Superior temporal gyrus (tissue), 1 donor: Measurements from ENCODE around the gene SYT12.

ENCODE experiments used
- DNase-seq: peaks from one replicate; pipeline ENCODE4 v3.0.0-alpha.2; 2016; ENCODE audit errors: extremely low spot score

Gene SYT12

GRCh38 chr11:67027943-67028542, 5.1 kb downstream of the SYT12 start:
- DNase-seq: no peak

DNA sequence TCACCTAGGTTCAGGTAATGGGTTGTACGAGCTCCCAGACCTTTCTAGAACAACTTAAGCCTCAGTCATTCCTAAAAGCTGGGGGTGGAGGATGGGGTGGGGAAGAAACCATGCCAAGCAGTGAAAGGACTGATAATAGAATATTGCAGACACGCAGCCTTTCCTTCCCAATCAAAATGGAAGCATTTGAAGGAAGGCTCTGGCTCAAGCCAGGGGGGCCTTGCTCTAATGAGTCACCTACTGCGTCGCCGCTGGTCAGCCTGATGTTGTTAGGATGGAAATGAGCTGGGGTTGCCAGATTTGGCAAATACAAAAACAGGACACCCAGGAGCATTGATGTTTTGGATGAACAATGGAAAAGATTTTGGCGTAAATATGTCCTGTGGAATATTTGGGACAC, 6.2 kb downstream of the SYT12 start:
- DNase-seq: no peak

DNA sequence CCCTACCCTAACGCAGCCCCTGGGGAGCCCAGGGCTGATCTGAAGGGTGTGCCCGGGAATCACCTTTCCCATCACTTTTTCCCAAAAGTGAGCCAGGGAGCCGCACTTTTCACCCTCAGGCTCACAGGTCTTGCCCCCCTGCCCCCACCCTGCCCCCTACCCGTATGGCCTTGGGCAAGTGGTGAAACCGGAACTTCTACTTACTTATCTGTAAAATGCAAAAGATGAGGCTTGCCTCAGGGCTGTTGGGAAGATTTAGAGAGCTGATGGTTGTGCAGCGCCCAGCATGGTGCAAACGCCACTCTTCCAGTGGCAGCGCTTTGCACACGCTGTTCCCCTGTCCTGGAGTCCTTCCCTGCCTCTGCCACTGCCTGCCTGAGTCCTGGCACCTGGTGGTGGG, 8.0 kb downstream of the SYT12 start:
- DNase-seq: no peak

DNA sequence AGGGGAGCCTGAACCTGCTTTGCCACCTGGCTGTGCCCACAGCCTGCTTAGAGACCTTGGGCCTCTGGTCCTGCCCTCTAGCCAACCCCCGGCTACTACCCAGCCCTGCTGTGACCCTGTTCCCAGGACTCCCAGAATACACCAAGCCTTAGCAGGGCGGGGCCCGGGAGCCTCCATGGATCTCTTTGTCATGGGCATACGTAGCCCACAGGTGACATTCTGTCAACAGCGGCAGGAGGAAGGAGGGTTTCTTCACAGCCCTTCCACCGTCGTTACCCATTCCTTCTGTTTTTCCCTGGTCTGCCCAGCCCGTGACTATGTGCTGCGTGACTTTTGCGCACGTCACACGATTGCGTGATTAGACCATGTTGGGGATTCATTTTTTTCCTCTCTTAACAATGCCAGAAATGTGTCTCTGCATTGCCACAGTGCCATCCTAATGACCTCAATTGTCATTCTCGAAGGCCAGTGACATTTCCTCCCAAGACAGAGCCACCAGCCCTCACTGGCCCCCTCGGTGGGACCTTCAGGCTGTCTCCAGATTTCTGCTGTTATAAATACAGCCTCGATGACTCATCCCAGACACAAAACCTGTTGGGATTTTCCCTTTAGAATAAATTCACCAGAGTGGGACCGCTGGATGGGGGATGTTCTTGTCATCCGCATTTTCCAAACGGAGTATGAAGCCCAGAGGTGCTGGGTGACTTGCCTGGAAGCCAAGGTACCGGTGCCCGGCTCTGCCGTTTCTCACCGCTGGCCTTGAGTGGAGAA, 9.0 kb downstream of the SYT12 start:
- peak; percentile 57 for DNase-seq

- no peak for DNase-seq
These were observed 10.1 kb downstream of the SYT12 start for GRCh38 chr11:67032830-67033551.

DNA sequence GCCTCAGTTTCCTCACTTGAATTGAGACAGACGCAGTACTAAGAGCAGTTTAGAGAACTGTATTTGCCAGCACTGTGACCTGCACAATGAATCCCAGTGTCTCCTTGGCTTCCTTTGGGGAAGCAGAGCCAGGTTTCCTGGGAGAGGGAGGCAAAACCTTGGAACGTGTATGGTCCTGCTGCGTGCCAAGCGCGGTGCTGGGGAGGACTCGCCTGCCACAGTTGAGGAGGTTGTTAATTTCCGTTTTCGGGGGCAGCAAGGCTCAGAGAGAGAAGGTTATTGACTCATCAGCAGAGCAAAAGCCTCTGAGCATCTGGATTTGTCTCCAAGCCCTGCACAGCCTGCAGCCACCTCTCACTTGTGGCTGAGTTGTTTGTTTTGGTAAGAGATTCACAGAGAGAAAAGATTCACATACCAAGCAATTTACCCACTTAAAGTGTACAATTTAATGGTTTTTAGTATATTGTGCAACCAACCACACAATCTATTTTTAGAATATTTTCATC, 10.8 kb downstream of the SYT12 start:
- DNase-seq: peak; percentile 41

DNA sequence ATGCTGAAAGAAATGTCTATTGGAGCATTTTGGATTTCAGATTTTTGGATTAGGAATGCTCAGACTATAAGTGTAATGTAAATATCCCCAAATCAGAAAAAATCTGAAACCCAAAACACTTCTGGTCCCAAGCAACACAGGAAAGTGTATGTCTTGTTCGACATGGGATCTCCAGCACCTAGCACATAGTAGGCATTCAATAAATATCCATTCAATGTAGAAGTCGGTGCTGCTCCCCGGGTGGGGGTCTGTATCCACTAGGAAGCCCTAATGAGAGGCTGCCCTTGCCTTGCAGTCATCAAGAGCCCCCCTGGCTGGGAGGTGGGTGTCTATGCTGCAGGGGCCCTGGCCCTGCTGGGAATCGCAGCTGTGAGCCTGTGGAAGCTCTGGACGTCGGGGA, 11.4 kb downstream of the SYT12 start:
- DNase-seq: no peak

DNA sequence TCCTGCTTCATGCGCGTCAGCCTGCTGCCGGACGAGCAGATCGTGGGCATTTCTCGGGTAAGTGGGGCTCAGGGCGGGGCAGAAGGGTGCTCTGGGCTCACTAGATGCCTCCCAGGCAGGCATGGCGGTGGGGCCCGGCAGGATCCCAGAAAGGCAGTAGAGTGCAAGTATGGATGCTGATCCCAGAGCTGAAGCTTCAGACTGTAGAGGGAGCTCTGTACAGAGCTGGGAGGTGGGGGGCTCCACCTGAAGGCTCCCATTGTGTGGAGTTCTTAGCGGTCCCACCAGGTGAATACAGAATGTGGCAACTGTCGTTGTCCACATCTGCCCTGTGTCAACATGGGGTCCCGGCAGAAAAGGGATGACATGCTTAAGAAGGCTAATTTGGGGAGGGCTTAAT, 17.2 kb downstream of the SYT12 start:
- DNase-seq: no peak

- DNase-seq: no peak
These were observed 18.7 kb downstream of the SYT12 start for GRCh38 chr11:67041602-67042001.

- DNase-seq: no peak
These were observed 20.8 kb downstream of the SYT12 start for GRCh38 chr11:67043572-67044349.

GRCh38 chr11:67044496-67044895, 21.6 kb downstream of the SYT12 start:
- no peak for DNase-seq

- no peak for DNase-seq
These were observed 22.4 kb downstream of the SYT12 start for GRCh38 chr11:67045314-67045713.

GRCh38 chr11:67048515-67049130, 25.7 kb downstream of the SYT12 start:
- DNase-seq: no peak

DNA sequence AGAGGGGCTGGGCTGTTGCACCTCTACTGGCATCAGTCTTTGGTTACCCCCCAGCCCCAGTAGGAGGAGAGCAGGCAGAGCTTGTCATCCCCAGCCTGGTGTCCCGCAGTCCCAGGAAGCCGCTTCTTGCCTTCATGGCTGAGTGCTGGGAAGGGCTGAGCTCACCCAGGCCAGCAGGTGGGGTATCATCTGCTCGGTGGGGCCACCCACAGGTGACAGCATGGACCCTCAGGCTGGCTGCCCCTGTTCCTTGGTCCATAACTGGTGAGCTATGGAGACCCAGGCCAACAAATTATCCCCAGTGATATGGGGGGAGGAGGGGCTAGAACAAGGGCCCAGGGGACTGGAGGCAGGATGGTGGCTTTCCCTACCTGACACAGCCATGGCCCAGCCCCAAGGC, 27.2 kb downstream of the SYT12 start:
- DNase-seq: no peak

GRCh38 chr11:67051180-67051893, 28.4 kb downstream of the SYT12 start:
- DNase-seq: no peak

- DNase-seq: no peak
These were observed 29.1 kb downstream of the SYT12 start for GRCh38 chr11:67051945-67052488.

- no peak for DNase-seq
These were observed 30.0 kb downstream of the SYT12 start for GRCh38 chr11:67052891-67053290.

DNA sequence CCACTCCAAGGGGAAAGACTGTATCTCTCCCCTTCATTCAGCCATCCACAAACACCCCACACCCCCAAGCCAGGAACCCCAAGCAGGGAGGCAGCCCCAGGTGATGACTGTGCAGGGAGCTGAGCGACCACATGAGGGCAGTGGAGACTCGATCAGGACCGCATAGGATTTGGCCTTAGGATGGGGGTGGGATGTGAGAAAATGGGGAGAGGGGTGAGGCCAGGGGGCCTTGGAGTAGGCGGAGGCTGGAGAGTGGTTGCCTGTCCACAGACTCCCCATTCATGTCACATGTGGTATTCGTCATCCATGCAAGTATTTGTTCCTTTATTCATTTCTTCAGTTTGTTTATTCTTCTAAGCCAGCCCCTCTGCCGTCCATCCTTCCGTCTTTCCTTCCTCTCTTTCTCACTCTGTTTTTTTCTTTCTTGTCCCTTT, 31.0 kb downstream of the SYT12 start:
- DNase-seq: peak; percentile 56

- DNase-seq: no peak
These were observed 31.5 kb downstream of the SYT12 start for GRCh38 chr11:67054346-67054835.

DNA sequence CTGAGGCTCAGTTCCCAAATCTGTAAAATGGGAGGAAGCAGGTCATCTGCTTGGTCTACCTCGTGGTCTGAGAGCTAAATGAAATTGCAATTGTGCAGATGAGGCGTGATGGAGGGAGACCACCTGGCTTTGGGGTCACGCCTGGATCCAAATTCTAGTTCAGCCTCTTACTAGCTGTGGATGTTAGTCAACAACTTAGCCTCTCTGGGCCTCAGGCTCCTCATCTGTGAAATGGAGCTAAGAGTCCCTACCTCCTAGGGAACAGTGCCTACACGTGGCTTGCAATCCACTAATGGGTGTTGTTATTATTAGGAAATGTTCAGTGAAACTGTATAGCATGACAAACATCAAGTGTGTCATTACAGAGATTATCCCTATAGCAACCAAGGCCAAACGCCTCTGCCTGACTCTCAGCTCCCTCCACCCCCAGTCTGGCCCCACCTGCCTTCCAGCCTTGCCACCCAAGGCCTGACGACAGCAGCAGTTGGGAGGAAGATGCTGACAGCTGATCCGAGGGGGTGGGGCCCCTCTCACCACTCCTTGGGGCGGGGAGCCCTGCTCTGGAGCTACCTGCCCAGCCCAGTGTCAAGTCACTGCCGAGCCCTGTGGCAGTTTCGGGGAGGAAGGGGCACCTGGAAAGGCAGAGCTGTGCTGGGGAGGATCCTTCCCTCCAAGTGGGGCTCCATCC, 32.0 kb downstream of the SYT12 start:
- DNase-seq: no peak
